ENCODE data around the gene BEND7. TPM values are rescaled to one million over a fixed set of nuclear protein-coding genes. Genes with fewer than 3 reads are reported as not detected.

The BEND7 gene
- total and polyA plus RNA-seq, 2 of the 13 experiments (the other 11 are each of a cell fraction or from before 2014, with no cell fraction given) = 14.1 to 17.1 TPM

DNA sequence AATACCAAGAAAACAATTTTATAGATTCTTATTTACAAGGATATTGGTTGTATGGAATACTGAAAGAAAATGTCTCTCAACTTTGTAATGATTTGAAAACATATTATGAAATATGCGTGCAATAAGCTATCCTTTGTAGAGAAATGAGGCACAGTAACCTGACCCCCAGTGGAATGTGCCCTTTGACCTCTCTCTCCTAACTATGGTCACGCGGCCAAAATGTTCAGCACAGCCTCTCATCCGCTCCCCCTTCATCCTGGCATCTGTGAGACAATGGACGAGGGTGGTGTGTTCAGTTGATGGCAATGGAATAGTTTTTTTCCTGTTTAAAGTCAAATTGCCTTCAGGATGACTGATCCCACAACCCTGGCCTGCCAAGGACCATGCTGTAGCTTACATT, 13.3 kb downstream of the BEND7 start (continued):
- TF ChIP-seq, protein P1, sequence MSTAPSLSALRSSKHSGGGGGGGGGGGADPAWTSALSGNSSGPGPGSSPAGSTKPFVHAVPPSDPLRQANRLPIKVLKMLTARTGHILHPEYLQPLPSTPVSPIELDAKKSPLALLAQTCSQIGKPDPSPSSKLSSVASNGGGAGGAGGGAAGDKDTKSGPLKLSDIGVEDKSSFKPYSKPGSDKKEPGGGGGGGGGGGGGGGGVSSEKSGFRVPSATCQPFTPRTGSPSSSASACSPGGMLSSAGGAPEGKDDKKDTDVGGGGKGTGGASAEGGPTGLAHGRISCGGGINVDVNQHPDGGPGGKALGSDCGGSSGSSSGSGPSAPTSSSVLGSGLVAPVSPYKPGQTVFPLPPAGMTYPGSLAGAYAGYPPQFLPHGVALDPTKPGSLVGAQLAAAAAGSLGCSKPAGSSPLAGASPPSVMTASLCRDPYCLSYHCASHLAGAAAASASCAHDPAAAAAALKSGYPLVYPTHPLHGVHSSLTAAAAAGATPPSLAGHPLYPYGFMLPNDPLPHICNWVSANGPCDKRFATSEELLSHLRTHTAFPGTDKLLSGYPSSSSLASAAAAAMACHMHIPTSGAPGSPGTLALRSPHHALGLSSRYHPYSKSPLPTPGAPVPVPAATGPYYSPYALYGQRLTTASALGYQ (CRISPR knock-in tag; IDR thresholded peaks at IDR 0.05) = no peak
- peak; percentile 41 for TF ChIP-seq TEAD3 (CRISPR knock-in tag; optimal IDR thresholded peaks at IDR 0.05; ENCODE audit: borderline replicate concordance)
- TF ChIP-seq ZSCAN29 (CRISPR knock-in tag; conservative IDR thresholded peaks at IDR 0.05) = no peak
- no peak for TF ChIP-seq ZNF30 (CRISPR knock-in tag; IDR thresholded peaks at IDR 0.05)
- no peak for TF ChIP-seq ZNF3 (CRISPR knock-in tag; IDR thresholded peaks at IDR 0.05)
- peak; percentile 72; the same call in 1 of the 2 replicates for TF ChIP-seq ZSCAN25 (CRISPR knock-in tag; IDR thresholded peaks at IDR 0.05)
- peak; percentile 81 for TF ChIP-seq NR2F6 (IDR thresholded peaks at IDR 0.05)
- peak; percentile 65 for TF ChIP-seq NR2F6 (CRISPR knock-in tag; IDR thresholded peaks at IDR 0.05)
- TF ChIP-seq, protein P2, sequence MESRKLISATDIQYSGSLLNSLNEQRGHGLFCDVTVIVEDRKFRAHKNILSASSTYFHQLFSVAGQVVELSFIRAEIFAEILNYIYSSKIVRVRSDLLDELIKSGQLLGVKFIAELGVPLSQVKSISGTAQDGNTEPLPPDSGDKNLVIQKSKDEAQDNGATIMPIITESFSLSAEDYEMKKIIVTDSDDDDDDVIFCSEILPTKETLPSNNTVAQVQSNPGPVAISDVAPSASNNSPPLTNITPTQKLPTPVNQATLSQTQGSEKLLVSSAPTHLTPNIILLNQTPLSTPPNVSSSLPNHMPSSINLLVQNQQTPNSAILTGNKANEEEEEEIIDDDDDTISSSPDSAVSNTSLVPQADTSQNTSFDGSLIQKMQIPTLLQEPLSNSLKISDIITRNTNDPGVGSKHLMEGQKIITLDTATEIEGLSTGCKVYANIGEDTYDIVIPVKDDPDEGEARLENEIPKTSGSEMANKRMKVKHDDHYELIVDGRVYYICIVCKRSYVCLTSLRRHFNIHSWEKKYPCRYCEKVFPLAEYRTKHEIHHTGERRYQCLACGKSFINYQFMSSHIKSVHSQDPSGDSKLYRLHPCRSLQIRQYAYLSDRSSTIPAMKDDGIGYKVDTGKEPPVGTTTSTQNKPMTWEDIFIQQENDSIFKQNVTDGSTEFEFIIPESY (CRISPR knock-in tag; IDR thresholded peaks at IDR 0.05) = peak; percentile 29; the same call in 1 of the 2 replicates
- peak; percentile 89 for TF ChIP-seq NR2C2 (CRISPR knock-in tag; IDR thresholded peaks at IDR 0.05; ENCODE audit: borderline replicate concordance)
- no peak for TF ChIP-seq ZSCAN20 (CRISPR knock-in tag; IDR thresholded peaks at IDR 0.05; ENCODE audit: borderline replicate concordance)
- TF ChIP-seq GZF1 (CRISPR knock-in tag; IDR thresholded peaks at IDR 0.05) = no peak
- TF ChIP-seq ZNF260 (CRISPR knock-in tag; IDR thresholded peaks at IDR 0.05; ENCODE audit: borderline replicate concordance, low read depth) = no peak
- peak; percentile 50 for TF ChIP-seq HNF4A (CRISPR knock-in tag; IDR thresholded peaks at IDR 0.05)
- TF ChIP-seq RAD21 (CRISPR knock-in tag; IDR thresholded peaks at IDR 0.05) = no peak
- TF ChIP-seq FIP1L1 (IDR thresholded peaks at IDR 0.05; ENCODE audit: borderline replicate concordance, insufficient read depth, low read depth, low read length) = no peak
- TF ChIP-seq, protein P3, sequence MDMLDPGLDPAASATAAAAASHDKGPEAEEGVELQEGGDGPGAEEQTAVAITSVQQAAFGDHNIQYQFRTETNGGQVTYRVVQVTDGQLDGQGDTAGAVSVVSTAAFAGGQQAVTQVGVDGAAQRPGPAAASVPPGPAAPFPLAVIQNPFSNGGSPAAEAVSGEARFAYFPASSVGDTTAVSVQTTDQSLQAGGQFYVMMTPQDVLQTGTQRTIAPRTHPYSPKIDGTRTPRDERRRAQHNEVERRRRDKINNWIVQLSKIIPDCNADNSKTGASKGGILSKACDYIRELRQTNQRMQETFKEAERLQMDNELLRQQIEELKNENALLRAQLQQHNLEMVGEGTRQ (IDR thresholded peaks at IDR 0.05; ENCODE audit: low read depth, low read length) = no peak
- TF ChIP-seq, protein P3 (CRISPR knock-in tag; IDR thresholded peaks at IDR 0.05; ENCODE audit: borderline replicate concordance) = peak; percentile 29; the same call in 1 of the 2 replicates
- no peak for TF ChIP-seq ZNF782 (CRISPR knock-in tag; IDR thresholded peaks at IDR 0.05; ENCODE audit: borderline replicate concordance)
- TF ChIP-seq ZNF33B (CRISPR knock-in tag; IDR thresholded peaks at IDR 0.05) = no peak
- 0 out of 2 replicates have a peak, but pooled peaks have one; percentile 12 for TF ChIP-seq ZBTB38 (CRISPR knock-in tag; IDR thresholded peaks at IDR 0.05)
- no peak for TF ChIP-seq KDM5B (CRISPR knock-in tag; IDR thresholded peaks at IDR 0.05; ENCODE audit: borderline replicate concordance)
- no peak for TF ChIP-seq NCOA5 (CRISPR knock-in tag; IDR thresholded peaks at IDR 0.05)

Measured in HepG2 (cell line).